ENCODE measurements around the gene TGFBRAP1.
"Not testable (repeated sequence)": the region's sequence is repeated elsewhere in the genome, so short reads cannot be mapped to it uniquely, and the experiment has no call there.

- not testable (repeated sequence) for TF ChIP-seq CTCF, POLR2A (IDR thresholded peaks at IDR 0.05)
Observed at GRCh38 chr2:105327271-105327670, 2.3 kb downstream of the TGFBRAP1 start.

Measured in gastroesophageal sphincter (tissue), 3 donors.